ENCODE results near the gene PSTPIP2. TPM values are rescaled to one million over a fixed set of nuclear protein-coding genes. Genes with fewer than 3 reads are reported as not detected.

The PSTPIP2 gene
- total and polyA plus RNA-seq, 2 of the 8 experiments (the other 6 are each of a cell fraction or from before 2014, with no cell fraction given): 1.8 to 2.4 TPM

- no peak overlapping the region for H4K5ac ChIP-seq (ENCODE audit: insufficient read length, low read depth, low read length)
- WGBS, 2 experiments (ENCODE audit: extremely low coverage in 1 of 2, insufficient coverage in 1 of 2, insufficient read length in 1 of 2, insufficient replicate concordance in 2 of 2, low coverage in 1 of 2, low lambda C conversion rate in 2 of 2, missing lambda C conversion rate in 1 of 2): 91% methylated on average over 6 of the region's 6 CpGs; no CpG with 5 or more reads in 1 of the 2 experiments
- no peak overlapping the region for H2BK120ac ChIP-seq (replicated peaks; ENCODE audit: low read depth, low read length)
- FAIRE-seq: no peak
- DNase-seq (ENCODE audit: low read depth in 1 of 2, low spot score in 2 of 2): peak in 1 of 2 experiments; percentile 37
- H2BK5ac ChIP-seq (ENCODE audit: low read depth, low read length): no peak overlapping the region
- H3K4me1 ChIP-seq (replicated peaks in 1 of 4; ENCODE audit: control insufficient read depth in 3 of 4, insufficient read depth in 4 of 4, low read length in 3 of 4): no peaks in the 10 kb centered on the region
- H4K20me1 ChIP-seq (replicated peaks in 1 of 2; ENCODE audit: control insufficient read depth in 1 of 2, insufficient read depth in 2 of 2, low read length in 2 of 2): no peaks in the 10 kb centered on the region
- no peak overlapping the region for H3K27ac ChIP-seq (ENCODE audit: low read depth, low read length)
- no peak overlapping the region for H2AFZ ChIP-seq (ENCODE audit: low read length)
- no peak overlapping the region for H3K56ac ChIP-seq (replicated peaks; ENCODE audit: insufficient read length, low read depth, low read length)
- no peaks in the 10 kb centered on the region for H3K9me3 ChIP-seq (ENCODE audit: insufficient read depth in 2 of 2, low read depth in 1 of 2, low read length in 1 of 2)
- H2BK15ac ChIP-seq (ENCODE audit: low read length): no peak overlapping the region
- no peak overlapping the region for H2AK5ac ChIP-seq (ENCODE audit: low read depth, low read length)
- H3K79me1 ChIP-seq (ENCODE audit: low read depth, low read length): no peaks in the 10 kb centered on the region
- no peak overlapping the region for H4K91ac ChIP-seq (replicated peaks; ENCODE audit: insufficient read length, low read length)
- no peak overlapping the region for H3K9ac ChIP-seq (replicated peaks in 1 of 4; ENCODE audit: extremely low read depth in 1 of 4, low read depth in 3 of 4, low read length in 3 of 4)
- H3K4me3 ChIP-seq (ENCODE audit: extremely low read depth in 1 of 4, insufficient read depth in 2 of 4, low read depth in 3 of 4, low read length in 4 of 4): no peak overlapping the region
- H3K23ac ChIP-seq (ENCODE audit: insufficient read length): no peak overlapping the region
- no peaks in the 10 kb centered on the region for H3K79me2 ChIP-seq (ENCODE audit: control insufficient read depth in 1 of 2, insufficient read depth in 2 of 2, low read length in 2 of 2)
- no peak overlapping the region for H4K8ac ChIP-seq (ENCODE audit: extremely low read depth, insufficient read depth, low read length)
- H3K27me3 ChIP-seq (replicated peaks in 1 of 4; ENCODE audit: control insufficient read depth in 3 of 4, extremely low read depth in 1 of 4, insufficient read depth in 3 of 4, low read length in 3 of 4): no peaks in the 10 kb centered on the region
- no peak overlapping the region for H3K4me2 ChIP-seq (ENCODE audit: insufficient read depth in 1 of 2, low read depth in 2 of 2, low read length in 2 of 2)
- no peak overlapping the region for H2BK20ac ChIP-seq (ENCODE audit: low read length)
- H2BK12ac ChIP-seq (ENCODE audit: low read depth, low read length): no peak overlapping the region
- no peak overlapping the region for H3K4ac ChIP-seq (replicated peaks; ENCODE audit: insufficient read length, low read depth, low read length)
- CTCF ChIA-PET (ENCODE audit: partially characterized antibody): interaction anchor here (0.7 to 1.3 kb wide), 2 partner anchors 10 to 21 kb away, joined by 3 read pairs; no protein-coding TSS in a partner anchor
- no peak overlapping the region for H3K18ac ChIP-seq (ENCODE audit: extremely low read depth, low read length)
- H3K14ac ChIP-seq (ENCODE audit: insufficient read length): no peak overlapping the region
- H3K23me2 ChIP-seq (ENCODE audit: low read depth, low read length): no peaks in the 10 kb centered on the region
- POLR2A ChIA-PET (ENCODE audit: partially characterized antibody): no interaction called here
- no peaks in the 10 kb centered on the region for H3K36me3 ChIP-seq (ENCODE audit: control insufficient read depth in 2 of 4, insufficient read depth in 4 of 4, low read length in 3 of 4)
- TF ChIP-seq RFX5 (IDR thresholded peaks at IDR 0.05; ENCODE audit: borderline replicate concordance, low read depth, low read length) (no peak), CBX8 (IDR thresholded peaks at IDR 0.05; ENCODE audit: borderline replicate concordance, low read depth, low read length) (no peak), TAF7 (optimal IDR thresholded peaks at IDR 0.05; ENCODE audit: borderline replicate concordance, low read depth, low read length) (no peak), NRF1 (IDR thresholded peaks at IDR 0.05; ENCODE audit: low read depth, low read length) (no peak), PHF8 (conservative IDR thresholded peaks at IDR 0.05; ENCODE audit: low read depth, low read length) (no peak), BCL11A (IDR thresholded peaks at IDR 0.05; ENCODE audit: low read depth in 2 of 2, low read length in 2 of 2) (no peak), SP4 (IDR thresholded peaks at IDR 0.05; ENCODE audit: low read length) (no peak), TEAD4 (IDR thresholded peaks at IDR 0.05; ENCODE audit: low read depth, low read length) (no peak), TCF12 (IDR thresholded peaks at IDR 0.05; ENCODE audit: low read depth, low read length) (no peak), EGR1 (IDR thresholded peaks at IDR 0.05; ENCODE audit: borderline replicate concordance, low read depth, low read length) (no peak), NANOG (IDR thresholded peaks at IDR 0.05; ENCODE audit: insufficient read depth, low read depth, low read length, poor library complexity, severe bottlenecking) (no peak), RAD21 (IDR thresholded peaks at IDR 0.05 in 1 of 2, conservative IDR thresholded peaks at IDR 0.05 in 1 of 2; ENCODE audit: low read depth in 2 of 2, low read length in 2 of 2) (no peak), CBX5 (IDR thresholded peaks at IDR 0.05; ENCODE audit: low read depth, low read length) (no peak)
Measured at GRCh38 chr18:46051731-46052461, 20.2 kb downstream of the PSTPIP2 start.
